Myocyte (in vitro differentiated cells): ENCODE data around the gene FUBP3. TPM values are rescaled to one million over a fixed set of nuclear protein-coding genes. Genes with fewer than 3 reads are reported as not detected.
A peak's percentile ranks its signal among the peaks of the same experiment; 100 is the strongest.
"Not testable (repeated sequence)": the region's sequence is repeated elsewhere in the genome, so short reads cannot be mapped to it uniquely, and the experiment has no call there.

Source experiments
- DNase-seq: peaks from one replicate; pipeline ENCODE4 v3.0.0-alpha.2; 2012; ENCODE audit warnings: low read depth
- total RNA-seq: library from RNA; depleted of rRNA; stranded (reverse); fragments of >200 nt; gene quantifications from 2 replicates; pipeline ENCODE4 v1.2.3, GENCODE V29; 2014

The FUBP3 gene
- total RNA-seq, 1 donor from 2014 or later = 37.1 TPM

DNA sequence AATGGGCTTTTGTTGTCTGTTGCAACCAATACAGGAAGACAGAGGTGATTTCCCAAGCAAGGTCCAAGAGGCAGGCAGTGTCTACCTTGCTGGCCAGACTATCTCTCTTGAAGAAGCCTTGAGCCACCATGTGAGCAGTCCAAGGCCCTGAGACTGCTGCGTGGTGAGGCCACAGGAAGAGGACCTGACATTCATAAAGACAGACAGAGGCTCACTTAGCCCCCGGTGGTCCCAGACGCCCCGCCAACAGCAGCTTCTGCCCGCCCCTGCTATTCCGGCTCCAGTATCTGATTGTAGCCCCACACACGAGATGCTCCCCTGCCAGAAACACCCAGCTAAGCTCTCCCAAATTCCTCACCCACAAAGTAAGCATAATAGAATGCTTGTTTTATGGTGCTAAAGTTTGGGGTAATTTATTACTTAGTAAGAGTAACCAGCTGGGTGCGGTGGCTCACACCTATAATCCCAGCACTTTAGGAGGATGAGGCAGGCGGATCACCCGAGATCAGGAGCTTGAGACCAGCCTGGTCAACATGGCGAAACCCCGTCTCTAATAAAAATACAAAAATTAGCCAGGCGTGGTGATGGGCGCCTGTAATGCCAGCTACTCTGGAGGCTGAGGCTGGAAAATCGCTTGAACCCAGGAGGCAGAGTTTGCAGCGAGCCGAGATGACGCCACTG lies 22.8 kb upstream of the FUBP3 start:
- DNase-seq = no peak

DNA sequence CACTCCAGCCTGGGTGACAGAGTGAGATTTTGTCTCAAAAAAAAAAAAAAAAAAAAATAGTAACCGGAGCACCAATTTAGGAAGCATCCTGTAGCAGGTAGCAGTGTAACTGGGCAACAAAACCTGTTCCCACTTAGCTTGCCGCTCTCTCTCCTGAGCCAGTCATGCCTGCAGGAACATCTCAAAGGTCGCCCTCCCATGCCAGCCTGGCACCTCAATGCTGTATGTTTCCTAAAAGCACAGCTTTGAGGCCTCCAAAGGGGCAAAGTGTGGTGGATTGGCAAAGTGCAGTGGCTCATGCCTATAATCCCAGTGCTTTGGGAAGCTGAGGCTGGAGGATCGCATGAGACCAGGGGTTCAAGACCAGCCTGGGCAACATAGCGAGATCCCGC lies 22.3 kb upstream of the FUBP3 start:
- no peak for DNase-seq

DNA sequence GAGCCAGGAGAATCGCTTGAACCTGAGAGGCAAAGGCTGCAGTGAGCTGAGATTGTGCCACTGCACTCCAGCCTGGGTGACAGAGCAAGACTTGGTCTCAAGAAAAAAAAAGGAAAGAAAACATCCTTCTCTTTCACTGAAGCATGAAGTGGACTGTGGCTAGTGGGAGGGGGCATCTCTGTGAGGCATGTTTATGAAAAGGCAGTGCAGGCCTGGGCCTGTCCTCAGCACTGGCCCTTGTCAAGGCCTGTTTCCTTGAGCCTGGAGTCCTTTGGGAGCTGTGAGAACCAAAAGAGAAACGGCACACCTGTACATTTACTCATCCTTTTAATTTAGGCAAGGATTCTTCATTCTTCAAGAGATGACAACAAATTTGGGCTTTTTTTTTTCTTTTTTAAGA lies 18.3 kb upstream of the FUBP3 start:
- DNase-seq = no peak

DNA sequence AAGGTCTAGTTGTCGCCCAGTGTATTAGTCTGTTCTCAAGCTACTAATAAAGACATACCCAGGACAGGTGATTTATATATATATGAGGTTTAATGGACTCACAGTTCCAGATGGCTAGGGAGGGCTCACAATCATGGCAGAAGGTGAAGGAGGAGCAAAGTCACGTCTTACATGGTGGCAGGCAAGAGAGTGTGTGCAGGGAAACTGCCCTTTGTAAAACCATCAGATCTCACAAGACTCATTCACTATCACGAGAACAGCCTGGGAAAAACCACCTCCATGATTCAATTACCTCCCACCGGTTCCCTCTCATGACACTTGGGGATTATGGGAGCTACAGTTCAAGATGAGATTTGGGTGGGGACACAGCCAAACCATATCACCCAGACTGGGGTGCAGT lies 16.9 kb upstream of the FUBP3 start:
- not testable (repeated sequence) for DNase-seq

DNA sequence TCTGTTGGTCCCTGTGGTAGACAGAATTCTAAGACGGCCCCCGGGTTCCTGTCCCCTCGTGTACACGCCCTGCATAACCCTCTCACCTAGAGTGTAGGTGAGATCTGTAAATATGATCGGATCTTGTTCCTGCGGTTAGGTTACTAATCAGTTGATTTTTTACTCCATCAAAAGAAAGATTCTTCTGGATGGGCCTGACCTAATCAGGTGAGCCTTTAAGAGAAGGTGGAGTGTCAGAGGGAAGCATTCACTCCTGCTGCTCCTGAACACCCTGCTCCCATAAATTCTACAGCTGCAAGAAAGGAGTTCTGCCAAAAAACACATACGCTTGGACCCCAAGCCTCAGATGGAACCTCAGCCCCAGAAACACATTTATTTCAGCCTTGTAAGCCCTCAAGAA lies 15.6 kb upstream of the FUBP3 start:
- DNase-seq = no peak

DNA sequence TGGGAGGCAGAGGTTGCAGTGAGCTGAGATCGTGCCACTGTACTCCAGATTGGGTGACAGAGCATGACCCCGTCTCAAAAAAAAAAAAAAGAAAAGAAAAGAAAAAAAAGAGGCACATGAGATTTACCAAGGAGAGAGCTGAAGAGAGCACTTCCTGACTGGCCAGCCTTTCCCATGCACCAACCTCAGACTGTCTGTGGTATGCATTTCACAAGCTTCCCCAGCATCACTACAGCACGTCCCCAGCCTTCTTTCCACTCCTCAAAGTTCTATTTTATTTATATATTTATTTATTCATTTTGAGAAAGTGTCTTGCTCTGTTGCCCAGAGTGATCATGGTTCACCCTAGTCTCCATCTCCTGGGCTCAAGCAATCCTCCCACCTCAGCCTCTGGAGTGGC lies 13.6 kb upstream of the FUBP3 start:
- no peak for DNase-seq

DNA sequence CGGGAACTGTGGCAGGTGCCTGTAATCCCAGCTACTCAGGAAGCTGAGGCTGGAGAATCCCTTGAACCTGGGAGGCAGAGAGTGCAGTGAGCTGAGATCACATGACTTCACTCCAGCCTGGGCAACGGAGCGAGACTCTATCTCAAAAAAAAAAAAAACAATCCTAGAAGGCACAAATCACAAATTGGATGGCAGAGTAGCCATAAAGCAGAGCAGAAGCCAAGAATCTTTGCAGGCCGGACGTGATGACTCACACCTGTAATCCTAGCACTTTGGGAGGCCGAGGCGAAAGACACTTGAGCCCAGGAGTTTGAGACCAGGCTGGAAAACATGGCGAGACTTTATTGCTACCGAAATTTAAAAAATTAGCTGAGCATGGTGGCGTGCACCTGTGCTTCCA lies 9.2 kb upstream of the FUBP3 start:
- peak; percentile 37 for DNase-seq

DNA sequence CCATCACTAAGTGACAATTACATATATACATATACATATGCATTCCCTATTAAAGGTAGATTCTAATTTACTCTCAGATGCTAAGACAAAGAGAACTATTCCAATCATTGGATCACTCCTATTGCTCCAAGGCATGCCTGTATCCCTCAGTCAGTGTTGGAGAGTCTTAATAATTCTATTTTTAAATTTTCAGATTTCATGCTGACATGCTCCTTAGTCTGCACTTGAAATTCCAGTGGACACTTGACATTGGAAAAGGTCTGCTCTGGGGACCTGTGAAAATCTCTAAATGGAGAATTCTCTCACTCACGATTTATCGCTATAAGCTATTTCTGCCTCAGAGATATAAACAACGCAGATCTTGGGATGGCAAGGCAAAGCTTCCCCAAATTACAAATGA lies 3.9 kb upstream of the FUBP3 start:
- no peak for DNase-seq

DNA sequence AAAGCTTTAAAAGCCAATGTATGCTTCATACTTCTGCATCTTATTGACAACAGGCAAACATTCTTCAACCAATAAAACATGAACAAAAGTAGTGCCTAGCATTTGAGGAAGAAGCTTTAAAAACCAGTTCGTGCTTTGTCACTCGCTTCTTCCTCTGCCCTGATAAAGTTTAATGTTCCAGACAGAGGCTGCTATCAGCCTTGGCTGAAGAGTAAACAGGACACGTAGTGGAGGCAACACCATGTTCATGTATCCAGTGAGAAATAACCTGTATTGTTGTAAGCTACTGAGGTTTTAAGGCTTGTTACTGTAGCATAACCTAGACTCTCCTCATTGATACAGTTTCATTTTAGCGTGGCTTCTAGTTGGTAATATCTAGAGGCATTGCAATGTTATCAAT lies 3.2 kb upstream of the FUBP3 start:
- no peak for DNase-seq

DNA sequence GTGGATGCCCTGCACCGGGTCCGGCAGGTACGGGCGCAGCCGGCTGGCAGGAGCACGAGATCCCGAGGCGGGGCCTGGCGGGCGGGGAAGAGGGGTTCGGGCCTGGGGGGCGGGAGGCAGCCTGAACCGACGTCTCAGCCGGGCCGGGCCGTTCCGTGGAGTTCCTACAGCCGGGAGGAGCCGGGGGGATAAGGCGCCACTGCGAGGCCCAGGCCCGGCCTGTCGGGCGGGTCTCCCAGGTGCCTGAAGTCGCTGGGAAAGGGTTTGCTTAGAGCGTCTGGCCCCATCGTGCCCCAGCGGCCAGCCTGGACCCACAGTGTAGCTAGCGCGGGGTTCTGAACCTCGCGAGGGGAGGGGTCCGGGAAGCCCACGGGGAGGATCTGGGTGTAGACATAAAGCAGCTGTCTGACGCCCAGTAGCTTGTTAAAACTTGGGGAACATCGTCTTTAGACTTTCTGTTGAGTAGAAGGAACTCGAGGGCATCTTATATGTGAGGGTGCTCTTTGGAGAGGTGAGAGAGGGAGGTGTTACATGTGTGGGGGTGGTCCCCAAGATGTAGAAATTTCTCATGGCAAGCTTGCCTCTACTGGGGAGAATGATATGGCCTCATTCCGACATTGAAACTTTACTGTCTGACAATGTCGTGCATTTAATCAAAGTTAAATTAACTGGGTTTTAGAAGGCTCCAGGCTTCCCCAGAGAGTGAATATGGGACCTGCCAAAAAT lies 524 bp downstream of the FUBP3 start:
- DNase-seq = no peak

DNA sequence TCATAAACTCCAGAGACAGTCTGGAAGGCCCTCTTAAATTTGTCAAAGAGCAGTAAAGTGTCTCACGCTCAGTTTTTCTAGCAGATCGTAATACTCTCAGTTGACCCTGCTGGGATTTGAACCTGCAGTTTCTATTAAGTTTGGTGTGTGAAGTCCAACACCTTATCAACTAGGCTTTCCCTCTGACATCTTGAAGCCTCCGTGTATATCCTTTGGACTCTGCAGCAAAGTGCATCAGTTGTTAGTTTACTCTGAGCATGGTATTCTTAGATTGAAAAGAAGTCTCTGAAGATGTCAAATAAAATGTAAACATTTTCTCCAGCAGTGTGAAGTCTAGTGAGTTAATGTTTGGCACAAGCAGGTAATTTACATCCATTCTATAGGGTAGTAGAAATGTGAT lies 2.4 kb downstream of the FUBP3 start:
- DNase-seq = no peak

DNA sequence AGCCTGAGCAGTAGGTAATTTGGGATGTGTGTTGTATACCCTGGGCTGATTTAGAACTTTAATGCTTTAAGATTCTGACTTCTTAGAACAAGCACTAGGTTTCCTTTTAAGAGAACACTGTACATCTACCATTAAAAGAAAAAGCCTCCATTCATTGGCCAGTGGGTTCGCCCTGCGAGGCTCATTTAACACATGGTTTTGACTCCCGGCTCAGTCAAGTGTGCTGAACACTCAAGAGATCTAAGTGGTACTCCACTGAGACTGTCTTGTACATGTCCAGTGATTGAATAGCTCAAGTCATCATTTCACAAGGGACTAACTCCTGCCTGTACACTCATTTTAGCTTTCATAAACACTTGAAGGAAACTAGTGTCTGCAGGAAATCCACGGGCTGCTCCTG lies 3.9 kb downstream of the FUBP3 start:
- DNase-seq = no peak

DNA sequence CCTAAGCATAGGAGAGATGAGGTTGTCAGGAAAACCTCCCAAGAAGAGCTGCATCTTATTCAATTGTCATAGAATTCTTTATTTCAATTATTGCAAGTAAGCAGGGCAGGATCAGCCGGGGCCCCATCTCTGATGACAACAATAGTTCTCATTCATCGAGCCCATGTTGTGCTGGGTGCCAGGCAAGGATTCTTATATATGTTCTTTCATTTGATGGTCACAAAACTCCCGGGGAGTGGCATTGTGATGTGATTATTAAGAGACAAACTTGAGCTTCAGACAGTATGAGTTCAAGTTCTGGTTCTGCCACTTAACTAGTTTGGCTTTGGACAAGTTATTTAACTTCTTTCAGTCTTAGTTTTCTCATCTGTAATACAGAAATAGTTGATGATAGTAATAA lies 8.5 kb downstream of the FUBP3 start:
- DNase-seq = no peak

DNA sequence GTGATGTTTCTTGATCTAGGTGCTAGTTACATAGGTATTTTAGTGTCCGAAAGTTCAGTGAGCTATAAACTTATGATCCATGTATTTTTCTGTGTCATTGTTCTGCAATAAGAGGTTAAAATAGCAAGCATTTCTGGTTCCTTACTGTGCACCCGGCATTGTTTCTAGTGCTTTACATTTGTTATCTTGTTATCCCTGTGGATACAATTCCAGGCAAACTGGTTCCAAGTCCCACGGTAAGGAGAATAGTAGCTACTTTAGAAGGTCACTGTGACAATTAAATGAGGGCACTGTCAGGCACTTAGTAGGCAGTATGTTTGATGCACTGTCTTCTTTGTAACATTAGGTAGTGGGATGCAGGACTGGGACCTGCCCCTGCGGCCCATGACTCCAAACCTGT lies 9.0 kb downstream of the FUBP3 start:
- no peak for DNase-seq

DNA sequence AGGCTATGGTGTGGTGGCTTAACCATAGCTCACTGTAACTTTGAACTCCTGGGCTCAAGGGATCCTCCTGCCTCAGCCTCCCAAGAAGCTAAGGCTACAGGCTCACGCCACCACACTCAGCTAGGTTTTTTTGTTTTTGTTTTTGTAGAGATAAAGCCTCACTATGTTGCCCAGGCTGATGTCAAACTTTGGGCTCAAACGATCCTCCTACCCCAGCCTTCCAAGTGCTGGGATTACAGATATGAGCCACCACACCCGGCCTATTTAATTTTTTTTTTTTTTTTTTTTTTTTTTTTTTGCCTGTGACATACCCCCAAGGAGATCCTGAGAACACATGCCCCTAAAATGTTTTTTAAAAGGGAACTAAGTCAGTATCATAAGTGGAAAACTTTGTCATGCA lies 10.4 kb downstream of the FUBP3 start:
- DNase-seq = no peak

DNA sequence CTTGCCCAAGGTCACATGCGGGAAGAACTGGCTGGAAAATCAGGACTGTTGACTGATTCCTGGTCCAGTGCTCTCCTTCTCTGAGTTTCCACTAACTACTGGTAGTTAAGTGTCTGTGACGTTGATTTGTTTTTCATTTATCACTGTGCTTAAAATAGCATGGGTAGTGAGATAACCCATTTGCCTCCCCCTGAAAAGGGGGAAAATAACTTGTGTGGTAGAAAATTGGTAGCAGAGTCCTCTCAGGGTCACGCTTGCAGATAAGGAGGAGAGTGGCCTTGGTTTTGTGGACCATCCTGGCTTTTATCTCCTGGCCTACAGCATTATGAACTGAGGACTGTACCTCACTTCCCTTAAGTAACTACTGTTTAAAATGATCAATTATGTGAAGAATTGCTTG lies 10.9 kb downstream of the FUBP3 start:
- DNase-seq = no peak

DNA sequence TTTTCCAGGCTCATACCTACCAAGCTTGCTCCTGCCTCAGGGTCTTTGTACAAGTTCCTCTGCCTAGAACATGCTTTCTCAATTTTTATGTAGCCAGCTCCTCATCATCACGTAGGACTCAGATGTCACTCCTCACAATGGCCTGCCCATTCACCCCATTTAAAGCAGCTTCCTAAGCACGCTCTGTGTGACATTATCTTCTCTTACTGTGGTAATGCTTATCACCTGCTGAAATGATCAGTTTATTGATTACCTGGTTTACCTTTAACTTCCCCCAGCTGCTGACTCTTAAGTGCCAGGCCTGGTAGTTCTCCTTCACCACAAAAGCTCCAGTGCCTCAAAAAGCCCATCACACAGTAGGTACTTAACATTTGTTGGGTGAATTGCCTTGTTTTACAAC lies 13.6 kb downstream of the FUBP3 start:
- no peak for DNase-seq

DNA sequence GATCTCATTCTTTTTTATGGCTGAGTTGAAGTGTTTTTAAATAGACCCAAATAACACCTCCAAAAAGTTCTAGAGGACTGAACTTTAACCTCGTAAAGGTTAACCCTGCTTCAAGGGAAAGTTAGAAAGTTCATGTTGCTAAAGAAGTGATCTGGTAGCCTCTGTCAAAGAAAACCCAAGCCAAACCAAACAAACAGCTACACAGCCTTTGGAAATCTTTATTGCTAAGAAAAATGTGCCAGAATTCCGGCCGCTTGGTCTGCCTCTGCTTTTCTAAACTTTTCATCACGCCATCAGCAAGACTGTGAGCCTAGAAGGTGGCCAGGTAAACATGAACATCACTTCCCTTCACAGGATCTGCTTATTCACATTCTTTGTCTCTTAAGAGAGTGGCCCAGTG lies 17.9 kb downstream of the FUBP3 start:
- DNase-seq = no peak

DNA sequence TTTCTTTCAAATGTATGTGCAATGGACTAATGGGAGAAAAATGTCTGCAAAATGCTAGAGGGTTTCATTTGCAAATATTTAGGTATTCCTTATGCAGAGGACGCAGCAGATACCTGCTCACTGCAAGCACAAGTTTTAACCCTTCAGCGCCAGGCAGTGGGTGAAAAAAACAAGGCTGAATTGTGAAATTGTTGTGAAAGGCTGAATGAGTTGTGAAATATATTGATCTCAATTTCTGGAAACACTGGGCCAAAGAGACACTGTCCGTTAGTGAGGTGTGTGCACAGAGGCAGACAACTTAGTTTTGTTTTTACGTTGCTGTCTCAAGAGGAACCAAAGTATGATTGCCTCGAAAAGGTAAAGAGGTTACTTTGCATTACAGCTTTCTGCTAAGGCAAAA lies 18.8 kb downstream of the FUBP3 start:
- no peak for DNase-seq

DNA sequence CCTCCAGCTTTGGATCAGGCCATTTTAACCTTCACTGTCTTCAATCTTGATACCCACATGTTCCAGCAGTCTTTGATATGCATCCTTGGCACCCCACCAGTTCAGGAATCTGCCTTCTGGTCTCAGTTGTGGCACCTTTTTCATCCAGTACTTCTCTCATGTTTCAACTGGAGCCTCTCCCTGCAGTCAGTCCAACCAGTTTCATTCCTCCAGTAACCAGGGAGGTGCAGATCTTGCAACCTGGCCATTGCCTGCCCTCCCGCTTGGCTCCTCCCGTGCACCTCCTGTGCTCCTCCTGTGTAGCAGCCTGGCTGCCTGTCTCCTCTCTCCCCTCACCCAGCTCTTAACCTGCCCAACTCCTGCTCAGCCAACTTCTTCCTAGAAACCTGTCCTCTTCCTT lies 20.2 kb downstream of the FUBP3 start:
- DNase-seq = no peak

DNA sequence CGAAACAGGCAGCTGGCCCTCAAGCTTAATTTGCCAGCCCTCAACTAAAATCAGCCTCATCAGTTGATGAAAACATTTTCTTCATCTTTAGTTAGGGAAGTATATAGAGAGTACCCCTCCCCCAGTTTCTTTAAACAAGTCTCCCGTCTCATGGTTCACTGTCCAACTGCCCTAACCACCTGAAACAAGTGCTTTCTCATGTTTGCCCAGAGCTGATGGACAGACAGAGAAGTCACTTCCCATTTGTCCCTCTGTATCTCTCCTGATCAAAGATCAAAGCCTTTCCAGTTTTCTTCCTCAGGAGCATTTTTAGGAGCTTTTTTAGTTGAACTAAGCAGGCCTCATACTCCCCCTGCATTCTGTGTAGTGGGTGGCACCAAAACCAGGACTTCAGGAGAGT lies 21.7 kb downstream of the FUBP3 start:
- no peak for DNase-seq

DNA sequence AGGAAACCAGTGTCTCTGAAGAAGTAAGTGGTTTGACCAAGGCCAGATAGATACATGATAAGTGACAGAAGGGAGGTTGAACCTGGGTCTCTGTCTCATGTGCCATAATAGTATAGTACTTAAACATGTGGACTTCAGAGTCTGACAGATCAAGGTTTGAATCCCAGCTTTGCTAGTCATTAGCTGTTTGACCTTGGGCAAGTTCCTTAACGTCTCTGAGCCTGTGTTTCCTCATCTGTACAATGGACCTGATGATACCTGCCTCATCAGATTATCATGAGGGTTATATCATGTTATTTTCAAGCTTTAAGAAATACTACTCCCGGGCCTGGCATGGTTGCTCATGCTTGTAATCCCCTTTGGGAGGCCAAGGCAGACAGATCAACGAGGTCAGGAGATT lies 24.9 kb downstream of the FUBP3 start:
- DNase-seq = no peak

DNA sequence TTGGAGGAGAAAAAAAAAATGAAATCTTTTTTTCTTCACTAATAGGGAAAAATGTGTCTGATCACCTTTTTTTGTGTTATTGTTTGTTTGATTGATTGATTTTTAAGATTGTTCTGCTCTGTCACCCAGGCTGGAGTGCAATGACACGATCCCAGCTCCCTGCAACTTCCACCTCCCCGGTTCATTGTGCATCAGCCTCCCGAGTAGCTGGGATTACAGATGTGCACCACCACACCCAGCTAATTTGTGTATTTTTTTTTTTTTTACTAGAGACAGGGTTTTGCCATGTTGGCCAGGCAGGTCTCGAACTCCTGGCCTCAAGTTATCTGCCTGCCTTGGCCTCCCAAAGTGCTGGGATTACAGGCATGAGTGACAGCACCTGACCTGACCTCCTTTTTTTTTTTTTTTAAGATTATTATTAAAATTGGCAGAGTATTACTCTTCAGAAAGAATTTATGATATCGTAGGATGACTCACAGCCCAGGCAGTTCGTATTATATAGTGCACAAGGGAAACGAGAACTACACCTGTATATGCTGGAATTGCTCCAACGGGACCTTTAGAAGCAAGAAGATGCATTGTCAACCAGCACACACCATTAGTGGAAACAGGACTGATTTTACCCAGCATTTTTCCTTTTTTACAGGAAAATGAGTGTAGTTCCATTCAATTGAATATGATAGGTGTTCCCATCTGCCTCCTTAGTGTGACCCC lies 27.7 kb downstream of the FUBP3 start:
- no peak for DNase-seq
